Keratinocyte (primary cell): ENCODE measurements around the gene MS4A2. TPM values are rescaled to one million over a fixed set of nuclear protein-coding genes. Genes with fewer than 3 reads are reported as not detected.
A peak's percentile ranks its signal among the peaks of the same experiment; 100 is the strongest.

Experiments used
- DNase-seq: peaks from one replicate; pipeline ENCODE4 v3.0.0-alpha.2; 2011; ENCODE audit warnings: low read depth, missing footprints, low spot score
- FAIRE-seq: peaks from 2 replicates; lab custom pipeline; 2011; peaks lifted over from hg19 to GRCh38; lab: Jason Lieb, UNC
- H2AFZ ChIP-seq: 2 replicates; pipeline ENCODE4 v1.6.0; 2012; ENCODE audit warnings: low read length, control low read depth, inconsistent platforms; ENCODE audit not compliant: control insufficient read depth
- H3K27ac ChIP-seq: 2 replicates; pipeline ENCODE4 v1.5.1; 2011; ENCODE audit warnings: low read length; ENCODE audit not compliant: control insufficient read depth, insufficient read depth
- H3K27me3 ChIP-seq: 3 replicates; pipeline ENCODE4 v1.6.0; 2011; ENCODE audit warnings: low read length; ENCODE audit not compliant: control insufficient read depth, insufficient read depth; ENCODE audit errors: extremely low read depth
- H3K36me3 ChIP-seq, 2 experiments: 2 replicates in 1 of 2; 3 replicates in 1 of 2; pipeline ENCODE4 v1.5.1; 2011; ENCODE audit warnings: low read length in 2 of 2, mild to moderate bottlenecking in 1 of 2; ENCODE audit not compliant: control insufficient read depth in 2 of 2, insufficient read depth in 2 of 2; ENCODE audit errors: extremely low read depth in 1 of 2
- H3K4me1 ChIP-seq: 3 replicates; pipeline ENCODE4 v1.5.1; 2011; ENCODE audit warnings: low read length; ENCODE audit not compliant: control insufficient read depth, insufficient read depth; ENCODE audit errors: extremely low read depth
- H3K4me2 ChIP-seq: 3 replicates; pipeline ENCODE4 v1.6.0; 2011; ENCODE audit warnings: low read depth, low read length; ENCODE audit not compliant: control insufficient read depth, insufficient read depth; ENCODE audit errors: extremely low read depth
- H3K4me3 ChIP-seq, 3 experiments: fragments of 200-600 bp in 1 of 3; sonication (generic) in 1 of 3; 2 replicates in 2 of 3; 3 replicates in 1 of 3; pipeline ENCODE4 v1.5.1; 2011 to 2016; ENCODE audit warnings: low read length in 3 of 3, mild to moderate bottlenecking in 3 of 3, control low read depth in 2 of 3, inconsistent platforms in 1 of 3, low read depth in 1 of 3, mixed read lengths in 1 of 3, mixed run types in 1 of 3, moderate library complexity in 1 of 3; ENCODE audit not compliant: control insufficient read depth in 2 of 3, insufficient read depth in 2 of 3; ENCODE audit errors: extremely low read depth in 1 of 3
- H3K79me2 ChIP-seq: 2 replicates; pipeline ENCODE4 v1.6.0; 2012; ENCODE audit warnings: low read length; ENCODE audit not compliant: control insufficient read depth, insufficient read depth
- H3K9ac ChIP-seq: 3 replicates; pipeline ENCODE4 v1.6.0; 2011; ENCODE audit warnings: low read length; ENCODE audit not compliant: control insufficient read depth, insufficient read depth; ENCODE audit errors: extremely low read depth
- H3K9me1 ChIP-seq: 3 replicates; pipeline ENCODE4 v1.6.0; 2011; ENCODE audit warnings: low read length; ENCODE audit not compliant: control insufficient read depth, insufficient read depth; ENCODE audit errors: extremely low read depth
- H3K9me3 ChIP-seq: 2 replicates; pipeline ENCODE4 v1.5.1; 2012; ENCODE audit warnings: low read depth, low read length; ENCODE audit not compliant: control insufficient read depth
- H4K20me1 ChIP-seq: 3 replicates; pipeline ENCODE4 v1.6.0; 2011; ENCODE audit warnings: low read length; ENCODE audit not compliant: control insufficient read depth, insufficient read depth; ENCODE audit errors: extremely low read depth
- EZH2 ChIP-seq: IDR thresholded peaks from one replicate; pipeline ENCODE4 v1.6.1; 2012; ENCODE audit warnings: inconsistent platforms, mild to moderate bottlenecking, low read length, moderate library complexity
- dilution Hi-C: fragments of 300-500 bp; cut with MboI; formaldehyde crosslinking; loops from one replicate; pipeline ENCODE4 v1.7.0; 2020; ENCODE audit warnings: low sequenced_read_pairs; ENCODE audit not compliant: extremely low pct_ligation_motif_present
- polyA plus RNA-seq, 5 experiments: library from polyadenylated mRNA; depleted of rRNA in 3 of 5; stranded (reverse) in 3 of 5; stranded (forward) in 1 of 5; unstranded in 1 of 5; fragments of >200 nt; gene quantifications; 1 replicate in 1 of 5; 2 replicates in 3 of 5; 3 replicates in 1 of 5; pipeline versions ENCODE4 v1.2.1 to v1.2.3, GENCODE V29; 2011 to 2012; ENCODE audit warnings: missing spikeins in 2 of 5, low read depth in 1 of 5, low replicate concordance in 1 of 5
- TF ChIP-seq, protein P1 (sequence below), 3 experiments: IDR thresholded peaks in 1 of 3; conservative IDR thresholded peaks in 1 of 3; optimal IDR thresholded peaks in 1 of 3; 2 replicates in 2 of 3; 3 replicates in 1 of 3; pipeline versions ENCODE3 to v1.5.1; 2011; ENCODE audit warnings: low read length in 3 of 3, mild to moderate bottlenecking in 3 of 3, moderate library complexity in 2 of 3, control low read depth in 1 of 3, inconsistent platforms in 1 of 3; ENCODE audit not compliant: insufficient read depth in 2 of 3; ENCODE audit errors: extremely low read depth in 1 of 3

Gene MS4A2
- polyA plus RNA-seq, 1 donor (not counting 4 experiments of a cell fraction or from before 2014, with no cell fraction given) = not detected

GRCh38 chr11:60130496-60130895, 42.0 kb downstream of the MS4A2 start:
- no peak for DNase-seq
- no peak overlapping the region for H2AFZ ChIP-seq
- H3K79me2 ChIP-seq = no peaks in the 10 kb centered on the region
- FAIRE-seq = no peak
- H3K9me3 ChIP-seq = no peaks in the 10 kb centered on the region
- no peaks in the 10 kb centered on the region for H3K9me1 ChIP-seq
- H3K9ac ChIP-seq = no peak overlapping the region
- dilution Hi-C loops = no loop called here
- H3K27me3 ChIP-seq = no peaks in the 10 kb centered on the region
- no peaks in the 10 kb centered on the region for H3K36me3 ChIP-seq
- no peak for TF ChIP-seq EZH2
- TF ChIP-seq, protein P1, sequence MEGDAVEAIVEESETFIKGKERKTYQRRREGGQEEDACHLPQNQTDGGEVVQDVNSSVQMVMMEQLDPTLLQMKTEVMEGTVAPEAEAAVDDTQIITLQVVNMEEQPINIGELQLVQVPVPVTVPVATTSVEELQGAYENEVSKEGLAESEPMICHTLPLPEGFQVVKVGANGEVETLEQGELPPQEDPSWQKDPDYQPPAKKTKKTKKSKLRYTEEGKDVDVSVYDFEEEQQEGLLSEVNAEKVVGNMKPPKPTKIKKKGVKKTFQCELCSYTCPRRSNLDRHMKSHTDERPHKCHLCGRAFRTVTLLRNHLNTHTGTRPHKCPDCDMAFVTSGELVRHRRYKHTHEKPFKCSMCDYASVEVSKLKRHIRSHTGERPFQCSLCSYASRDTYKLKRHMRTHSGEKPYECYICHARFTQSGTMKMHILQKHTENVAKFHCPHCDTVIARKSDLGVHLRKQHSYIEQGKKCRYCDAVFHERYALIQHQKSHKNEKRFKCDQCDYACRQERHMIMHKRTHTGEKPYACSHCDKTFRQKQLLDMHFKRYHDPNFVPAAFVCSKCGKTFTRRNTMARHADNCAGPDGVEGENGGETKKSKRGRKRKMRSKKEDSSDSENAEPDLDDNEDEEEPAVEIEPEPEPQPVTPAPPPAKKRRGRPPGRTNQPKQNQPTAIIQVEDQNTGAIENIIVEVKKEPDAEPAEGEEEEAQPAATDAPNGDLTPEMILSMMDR (optimal IDR thresholded peaks at IDR 0.05 in 1 of 3, IDR thresholded peaks at IDR 0.05 in 1 of 3, conservative IDR thresholded peaks at IDR 0.05 in 1 of 3; ENCODE audit: extremely low read depth in 1 of 3, insufficient read depth in 2 of 3, low read length in 3 of 3) = peak; percentile 24 to 52 (median 31)
- H3K4me1 ChIP-seq = peaks cover 11% of the 10 kb centered on the region
- H3K4me3 ChIP-seq = no peak overlapping the region
- no peak overlapping the region for H3K4me2 ChIP-seq
- H4K20me1 ChIP-seq = no peaks in the 10 kb centered on the region
- no peak overlapping the region for H3K27ac ChIP-seq

GRCh38 chr11:60131912-60132311, 43.4 kb downstream of the MS4A2 start:
- Histone ChIP-seq H3K27me3 (no peaks in the 10 kb centered on the region), H3K36me3 (no peaks in the 10 kb centered on the region), H3K4me3 (no peak overlapping the region), H3K9ac (no peak overlapping the region), H3K4me1 (peaks cover 7% of the 10 kb centered on the region), H3K79me2 (no peaks in the 10 kb centered on the region), H3K9me3 (no peaks in the 10 kb centered on the region), H3K4me2 (no peak overlapping the region), H3K9me1 (no peaks in the 10 kb centered on the region), H4K20me1 (no peaks in the 10 kb centered on the region), H2AFZ (no peak overlapping the region), H3K27ac (no peak overlapping the region)
- no peak for TF ChIP-seq EZH2
- TF ChIP-seq, protein P1 (optimal IDR thresholded peaks at IDR 0.05 in 1 of 3, IDR thresholded peaks at IDR 0.05 in 1 of 3, conservative IDR thresholded peaks at IDR 0.05 in 1 of 3; ENCODE audit: extremely low read depth in 1 of 3, insufficient read depth in 2 of 3, low read length in 3 of 3) = no peak
- dilution Hi-C loops = no loop called here
- no peak for DNase-seq
- FAIRE-seq = no peak
